Measurements from ENCODE around the gene CST7. TPM values are rescaled to one million over a fixed set of nuclear protein-coding genes. Genes with fewer than 3 reads are reported as not detected.
A peak's percentile ranks its signal among the peaks of the same experiment; 100 is the strongest.

CST7 gene
- total RNA-seq, 4 donors from 2014 or later = 0.97 to 4.1 (median 2.7) TPM; not detected in 1

- Histone ChIP-seq H3K27me3 (no peaks in the 10 kb centered on the region), H3K36me3 (peaks cover 94% of the 10 kb centered on the region)
Observed at GRCh38 chr20:24961384-24962181, 12.5 kb downstream of the CST7 start.

GRCh38 chr20:24962182-24962492 lies 13.1 kb downstream of the CST7 start:
- no peak for DNase-seq (ENCODE audit: low spot score in 2 of 2)
- peaks cover 97% of the 10 kb centered on the region for H3K36me3 ChIP-seq
- WGBS = 94% methylated on average over 2 of the region's 2 CpGs
- no peaks in the 10 kb centered on the region for H3K9me3 ChIP-seq
- H3K4me1 ChIP-seq = no peaks in the 10 kb centered on the region
- H3K4me3 ChIP-seq = no peak overlapping the region
- TF ChIP-seq POLR2AphosphoS5 (IDR thresholded peaks at IDR 0.05) (no peak), POLR2A (IDR thresholded peaks at IDR 0.05) (no peak), EP300 (IDR thresholded peaks at IDR 0.05) (no peak), CTCF (IDR thresholded peaks at IDR 0.05) (no peak)
- H3K27me3 ChIP-seq = no peaks in the 10 kb centered on the region
- H3K27ac ChIP-seq = no peak overlapping the region

More at GRCh38 chr20:24961384-24962181, 12.5 kb downstream of the CST7 start:
- TF ChIP-seq POLR2AphosphoS5 (IDR thresholded peaks at IDR 0.05) (no peak), CTCF (IDR thresholded peaks at IDR 0.05) (no peak), POLR2A (IDR thresholded peaks at IDR 0.05) (no peak), EP300 (IDR thresholded peaks at IDR 0.05) (no peak)
- no peaks in the 10 kb centered on the region for H3K4me1 ChIP-seq
- 86% methylated on average over 20 of the region's 20 CpGs for WGBS
- no peaks in the 10 kb centered on the region for H3K9me3 ChIP-seq
- no peak overlapping the region for H3K4me3 ChIP-seq
- no peak for DNase-seq (ENCODE audit: low spot score in 2 of 2)
- H3K27ac ChIP-seq = peak overlapping the region; percentile 56

GRCh38 chr20:24962510-24962909 lies 13.4 kb downstream of the CST7 start:
- H3K4me3 ChIP-seq = no peak overlapping the region
- TF ChIP-seq POLR2A (IDR thresholded peaks at IDR 0.05) (no peak), EP300 (IDR thresholded peaks at IDR 0.05) (no peak)

GRCh38 chr20:24963672-24964505 lies 14.8 kb downstream of the CST7 start:
- WGBS = 93% methylated on average over 18 of the region's 21 CpGs
- H3K9me3 ChIP-seq = no peaks in the 10 kb centered on the region
- H3K4me3 ChIP-seq = no peak overlapping the region
- TF ChIP-seq POLR2A (IDR thresholded peaks at IDR 0.05) = no peak
- TF ChIP-seq EP300 (IDR thresholded peaks at IDR 0.05) = no peak
- no peak for TF ChIP-seq POLR2AphosphoS5 (IDR thresholded peaks at IDR 0.05)
- no peak for TF ChIP-seq CTCF (IDR thresholded peaks at IDR 0.05)
- no peaks in the 10 kb centered on the region for H3K27me3 ChIP-seq
- H3K27ac ChIP-seq = no peak overlapping the region
- H3K36me3 ChIP-seq = peaks cover 99% of the 10 kb centered on the region
- DNase-seq (ENCODE audit: low spot score in 2 of 2) = no peak
- no peaks in the 10 kb centered on the region for H3K4me1 ChIP-seq

More at GRCh38 chr20:24962510-24962909, 13.4 kb downstream of the CST7 start:
- Histone ChIP-seq H3K4me1 (no peaks in the 10 kb centered on the region), H3K27ac (no peak overlapping the region), H3K27me3 (no peaks in the 10 kb centered on the region), H3K36me3 (peaks cover 97% of the 10 kb centered on the region), H3K9me3 (no peaks in the 10 kb centered on the region)
- WGBS = 93% methylated on average over 6 of the region's 6 CpGs
- no peak for DNase-seq (ENCODE audit: low spot score in 2 of 2)

- no peak overlapping the region for H3K27ac ChIP-seq
- H3K27me3 ChIP-seq = no peaks in the 10 kb centered on the region
- H3K36me3 ChIP-seq = peaks cover 99% of the 10 kb centered on the region
- H3K4me1 ChIP-seq = no peaks in the 10 kb centered on the region
- H3K4me3 ChIP-seq = no peak overlapping the region
- TF ChIP-seq POLR2AphosphoS5 (IDR thresholded peaks at IDR 0.05) = no peak
- 95% methylated on average over 9 of the region's 9 CpGs for WGBS
- no peak for DNase-seq (ENCODE audit: low spot score in 2 of 2)
- H3K9me3 ChIP-seq = no peaks in the 10 kb centered on the region
Observed at GRCh38 chr20:24964506-24964840, 15.4 kb downstream of the CST7 start.

All from suprapubic skin (tissue), 4 donors.